HG03108 (cell line): Measurements from ENCODE around the gene XK.
"Not testable (repeated sequence)": the region's sequence is repeated elsewhere in the genome, so short reads cannot be mapped to it uniquely, and the experiment has no call there.

ENCODE experiments used
- ATAC-seq: cut with Tn5 transposase; IDR thresholded peaks from one replicate; pipeline ENCODE4 v1.9.1; 2021; ENCODE audit warnings: moderate library complexity; ENCODE audit not compliant: unreplicated experiment

The XK gene

GRCh38 chrX:37752281-37752680 is 66.7 kb downstream of the XK start:
- no peak for ATAC-seq

GRCh38 chrX:37752936-37753335 is 67.3 kb downstream of the XK start:
- ATAC-seq = no peak

- no peak for ATAC-seq
These were observed 67.8 kb downstream of the XK start for GRCh38 chrX:37753384-37753783.

- peak; percentile 7 for ATAC-seq
These were observed 68.9 kb downstream of the XK start for GRCh38 chrX:37754516-37754915.

GRCh38 chrX:37755025-37755424 is 69.4 kb downstream of the XK start:
- ATAC-seq = peak; percentile 94

GRCh38 chrX:37757082-37757481 is 71.5 kb downstream of the XK start:
- ATAC-seq = no peak

- no peak for ATAC-seq
These were observed 73.8 kb downstream of the XK start for GRCh38 chrX:37759351-37759750.

- ATAC-seq = no peak
These were observed 74.4 kb downstream of the XK start for GRCh38 chrX:37759878-37760418.

GRCh38 chrX:37763400-37763799 is 77.8 kb downstream of the XK start:
- no peak for ATAC-seq

- no peak for ATAC-seq
These were observed 79.9 kb downstream of the XK start for GRCh38 chrX:37765507-37765906.

GRCh38 chrX:37767430-37767829 is 81.8 kb downstream of the XK start:
- no peak for ATAC-seq

GRCh38 chrX:37768866-37769265 is 83.3 kb downstream of the XK start:
- ATAC-seq = not testable (repeated sequence)

GRCh38 chrX:37776283-37776986 is 90.8 kb downstream of the XK start:
- ATAC-seq = peak; percentile 74

GRCh38 chrX:37776987-37777325 is 91.4 kb downstream of the XK start:
- ATAC-seq = no peak

- ATAC-seq = peak; percentile 32
These were observed 94.3 kb downstream of the XK start, which contains the start of gene CYBB for GRCh38 chrX:37779857-37780256. Gene CYBB (plus strand): TSS chrX:37780059. CDS start chrX:37780078, 19 bp downstream.

GRCh38 chrX:37781081-37781480 is 95.5 kb downstream of the XK start:
- ATAC-seq = no peak
